AG10803 (cell line): ENCODE data around the gene GINS1.

ENCODE experiments used
- DNase-seq: peaks from one replicate; pipeline ENCODE4 v3.0.0; 2010; ENCODE audit warnings: low read depth
- H3K4me3 ChIP-seq: 2 replicates; pipeline ENCODE4 v1.5.1; 2011; ENCODE audit warnings: mild to moderate bottlenecking, low read length, control low read depth
- TF ChIP-seq, protein P1 (sequence below): conservative IDR thresholded peaks from 2 replicates; pipeline ENCODE4 v1.5.1; 2011; ENCODE audit warnings: mild to moderate bottlenecking, low read length, control low read depth, inconsistent platforms

The GINS1 gene

GRCh38 chr20:25378189-25378883, 29.1 kb upstream of the GINS1 start:
- no peak for DNase-seq
- no peak overlapping the region for H3K4me3 ChIP-seq
- TF ChIP-seq, protein P1, sequence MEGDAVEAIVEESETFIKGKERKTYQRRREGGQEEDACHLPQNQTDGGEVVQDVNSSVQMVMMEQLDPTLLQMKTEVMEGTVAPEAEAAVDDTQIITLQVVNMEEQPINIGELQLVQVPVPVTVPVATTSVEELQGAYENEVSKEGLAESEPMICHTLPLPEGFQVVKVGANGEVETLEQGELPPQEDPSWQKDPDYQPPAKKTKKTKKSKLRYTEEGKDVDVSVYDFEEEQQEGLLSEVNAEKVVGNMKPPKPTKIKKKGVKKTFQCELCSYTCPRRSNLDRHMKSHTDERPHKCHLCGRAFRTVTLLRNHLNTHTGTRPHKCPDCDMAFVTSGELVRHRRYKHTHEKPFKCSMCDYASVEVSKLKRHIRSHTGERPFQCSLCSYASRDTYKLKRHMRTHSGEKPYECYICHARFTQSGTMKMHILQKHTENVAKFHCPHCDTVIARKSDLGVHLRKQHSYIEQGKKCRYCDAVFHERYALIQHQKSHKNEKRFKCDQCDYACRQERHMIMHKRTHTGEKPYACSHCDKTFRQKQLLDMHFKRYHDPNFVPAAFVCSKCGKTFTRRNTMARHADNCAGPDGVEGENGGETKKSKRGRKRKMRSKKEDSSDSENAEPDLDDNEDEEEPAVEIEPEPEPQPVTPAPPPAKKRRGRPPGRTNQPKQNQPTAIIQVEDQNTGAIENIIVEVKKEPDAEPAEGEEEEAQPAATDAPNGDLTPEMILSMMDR: no peak

GRCh38 chr20:25378884-25379733, 28.4 kb upstream of the GINS1 start:
- H3K4me3 ChIP-seq: no peak overlapping the region
- no peak for DNase-seq
- TF ChIP-seq, protein P1: no peak

GRCh38 chr20:25380945-25381614, 26.4 kb upstream of the GINS1 start:
- DNase-seq: no peak
- TF ChIP-seq, protein P1: no peak
- H3K4me3 ChIP-seq: no peak overlapping the region

DNA sequence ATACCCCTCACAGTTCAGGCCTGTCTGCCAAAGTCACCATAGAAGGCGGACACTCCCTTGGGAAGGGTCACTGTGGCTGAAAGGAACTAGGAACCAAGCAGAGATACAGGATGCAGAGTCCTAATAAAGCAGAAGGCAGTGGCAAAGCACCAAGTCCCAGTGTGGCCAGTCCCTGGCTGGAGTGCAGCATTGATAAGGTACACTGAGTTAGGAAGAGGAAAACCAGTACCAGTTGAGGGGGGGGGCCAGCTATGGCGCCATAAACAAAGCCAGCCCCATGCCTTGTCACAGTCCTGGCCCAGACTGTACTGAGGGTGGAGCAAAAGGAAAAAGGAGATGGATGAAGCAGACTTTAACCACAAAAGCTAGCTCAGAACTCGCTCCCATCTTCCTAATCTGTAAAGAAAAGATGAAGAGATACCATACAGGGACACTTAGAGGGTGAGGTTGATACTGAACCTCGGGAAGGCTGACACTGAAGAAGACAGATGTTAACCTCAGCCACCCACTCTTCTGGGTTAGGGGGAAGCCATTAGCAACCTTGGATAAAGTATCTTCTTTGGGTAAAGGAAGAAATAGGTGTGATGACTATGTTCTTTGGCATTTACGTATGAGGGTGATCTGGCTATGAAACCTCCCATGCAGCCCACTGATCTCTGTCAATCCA, 24.6 kb upstream of the GINS1 start:
- DNase-seq: no peak
- H3K4me3 ChIP-seq: no peak overlapping the region
- TF ChIP-seq, protein P1: no peak

GRCh38 chr20:25389401-25389857, 18.0 kb upstream of the GINS1 start:
- DNase-seq: peak; percentile 73

DNA sequence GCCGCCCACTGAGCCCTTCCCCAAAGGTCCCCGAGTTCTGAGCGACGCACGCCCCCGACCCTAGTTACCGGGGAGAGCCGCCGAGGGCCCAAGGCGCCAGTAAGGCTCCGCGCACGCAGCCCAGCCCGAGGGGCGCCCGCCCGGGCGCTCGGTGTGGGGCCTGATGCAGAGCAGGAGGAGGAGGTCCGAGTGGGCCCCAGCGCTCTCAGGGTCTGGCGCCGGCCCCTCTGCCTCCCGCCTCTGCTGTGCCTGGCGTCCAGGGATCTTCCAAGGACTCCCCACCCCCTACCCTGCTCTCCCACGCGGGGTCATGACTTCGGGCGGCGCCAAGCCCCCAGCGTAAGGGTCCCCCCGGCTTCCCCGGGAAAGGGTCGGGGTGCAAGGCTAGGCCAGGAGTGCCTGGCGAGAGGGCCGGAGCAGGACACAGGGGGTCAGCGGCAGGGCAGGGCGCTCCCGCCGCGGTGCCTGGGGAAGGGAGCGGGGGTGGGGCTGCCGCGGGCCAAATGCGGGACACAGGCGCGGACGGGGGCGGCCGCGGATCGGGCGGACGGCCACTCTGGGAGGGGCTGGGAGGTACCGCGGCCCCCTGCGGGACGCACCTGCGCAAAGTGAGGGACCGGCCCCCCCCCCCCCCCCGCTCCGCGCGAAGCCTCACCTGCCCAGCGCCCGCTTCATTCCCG, 17.5 kb upstream of the GINS1 start:
- peak overlapping the region; percentile 76 for H3K4me3 ChIP-seq
- no peak for DNase-seq
- TF ChIP-seq, protein P1: no peak

More at GRCh38 chr20:25389401-25389857, 18.0 kb upstream of the GINS1 start:
- H3K4me3 ChIP-seq: peak overlapping the region; percentile 76
- TF ChIP-seq, protein P1: no peak
